H9 (cell line): ENCODE measurements around the gene WNT6. TPM values are rescaled to one million over a fixed set of nuclear protein-coding genes. Genes with fewer than 3 reads are reported as not detected.

Experiments
- DNase-seq: peaks from one replicate; pipeline ENCODE4 v3.0.0-alpha.2; 2017
- H2AFZ ChIP-seq: one replicate; pipeline ENCODE4 v1.6.1; 2013; ENCODE audit warnings: mild to moderate bottlenecking, low read length, control low read depth, moderate library complexity
- H2AK5ac ChIP-seq: 2 replicates; pipeline ENCODE4 v1.6.1; 2013; ENCODE audit warnings: low read length, control low read depth, mixed read lengths; ENCODE audit not compliant: insufficient read length
- H2BK120ac ChIP-seq: one replicate; pipeline ENCODE4 v1.6.1; 2013; ENCODE audit warnings: low read depth, mild to moderate bottlenecking, low read length, control low read depth, inconsistent platforms; ENCODE audit not compliant: poor library complexity, severe bottlenecking
- H2BK12ac ChIP-seq: 2 replicates; pipeline ENCODE4 v1.6.1; 2013; ENCODE audit warnings: low read length, control low read depth, mixed read lengths, low read depth; ENCODE audit not compliant: insufficient read length
- H2BK15ac ChIP-seq: 2 replicates; pipeline ENCODE4 v1.6.1; 2013; ENCODE audit warnings: low read depth, low read length, control low read depth
- H2BK20ac ChIP-seq: one replicate; pipeline ENCODE4 v1.6.1; 2013; ENCODE audit warnings: low read depth, mild to moderate bottlenecking, low read length, control low read depth, inconsistent platforms; ENCODE audit not compliant: poor library complexity, severe bottlenecking
- H2BK5ac ChIP-seq: 2 replicates; pipeline ENCODE4 v1.6.1; 2013; ENCODE audit warnings: low read length, control low read depth, mixed read lengths; ENCODE audit not compliant: insufficient read length
- H3K14ac ChIP-seq: 2 replicates; pipeline ENCODE4 v1.6.1; 2013; ENCODE audit warnings: low read length, control low read depth; ENCODE audit not compliant: insufficient read depth
- H3K18ac ChIP-seq: 2 replicates; pipeline ENCODE4 v1.6.1; 2013; ENCODE audit warnings: low read depth, mild to moderate bottlenecking, mixed read lengths, low read length, control low read depth; ENCODE audit not compliant: insufficient read length
- H3K23ac ChIP-seq: 2 replicates; pipeline ENCODE4 v1.6.1; 2013; ENCODE audit warnings: low read length, control low read depth, mixed read lengths, low read depth; ENCODE audit not compliant: insufficient read length
- H3K23me2 ChIP-seq: 2 replicates; pipeline ENCODE4 v1.6.1; 2013; ENCODE audit warnings: low read depth, mild to moderate bottlenecking, mixed read lengths, low read length, control low read depth; ENCODE audit not compliant: insufficient read length, poor library complexity, severe bottlenecking
- H3K27ac ChIP-seq: 2 replicates; pipeline ENCODE4 v1.5.1; 2013; ENCODE audit warnings: low read length, control low read depth, mixed read lengths, low read depth; ENCODE audit not compliant: insufficient read length
- H3K27me3 ChIP-seq: 2 replicates; pipeline ENCODE4 v1.6.1; 2013; ENCODE audit warnings: low read length, control low read depth, inconsistent platforms; ENCODE audit not compliant: insufficient read depth
- H3K4ac ChIP-seq: 2 replicates; pipeline ENCODE4 v1.6.1; 2013; ENCODE audit warnings: low read depth, mild to moderate bottlenecking, control low read depth, inconsistent platforms, low read length, moderate library complexity
- H3K4me1 ChIP-seq: 2 replicates; pipeline ENCODE4 v1.6.1; 2013; ENCODE audit warnings: low read length, control low read depth, inconsistent platforms; ENCODE audit not compliant: insufficient read depth
- H3K4me2 ChIP-seq: 2 replicates; pipeline ENCODE4 v1.6.1; 2013; ENCODE audit warnings: low read length, control low read depth, mixed read lengths; ENCODE audit not compliant: insufficient read length, insufficient read depth
- H3K56ac ChIP-seq: 2 replicates; pipeline ENCODE4 v1.6.1; 2013; ENCODE audit warnings: low read depth, mild to moderate bottlenecking, mixed read lengths, low read length, control low read depth; ENCODE audit not compliant: insufficient read length
- H3K79me1 ChIP-seq: 2 replicates; pipeline ENCODE4 v1.6.1; 2013; ENCODE audit warnings: low read depth, mild to moderate bottlenecking, moderate library complexity, low read length, control low read depth, inconsistent platforms; ENCODE audit not compliant: insufficient read depth, poor library complexity, severe bottlenecking
- H3K79me2 ChIP-seq: 2 replicates; pipeline ENCODE4 v1.6.1; 2013; ENCODE audit warnings: low read length, control low read depth, inconsistent platforms; ENCODE audit not compliant: insufficient read depth
- H3K9ac ChIP-seq: 2 replicates; pipeline ENCODE4 v1.6.1; 2013; ENCODE audit warnings: low read length, control low read depth, mixed read lengths; ENCODE audit not compliant: insufficient read length; ENCODE audit errors: extremely low read depth
- H3K9me3 ChIP-seq: one replicate; pipeline ENCODE4 v1.6.1; 2013; ENCODE audit warnings: low read depth, low read length, inconsistent platforms; ENCODE audit not compliant: control insufficient read depth
- H3T11ph ChIP-seq: one replicate; pipeline ENCODE4 v1.6.1; 2013; ENCODE audit warnings: mild to moderate bottlenecking, low read length, control low read depth, inconsistent platforms
- H4K20me1 ChIP-seq: one replicate; pipeline ENCODE4 v1.6.1; 2013; ENCODE audit not compliant: control insufficient read depth, insufficient read length, insufficient read depth
- H4K5ac ChIP-seq: 2 replicates; pipeline ENCODE4 v1.6.1; 2013; ENCODE audit warnings: low read depth, mild to moderate bottlenecking, mixed read lengths, low read length, control low read depth; ENCODE audit not compliant: insufficient read length
- H4K8ac ChIP-seq: replicated peaks from 2 replicates; pipeline ENCODE4 v1.6.1; 2013; ENCODE audit warnings: low read length, control low read depth, mixed read lengths, low read depth; ENCODE audit not compliant: insufficient read length
- H4K91ac ChIP-seq: 2 replicates; pipeline ENCODE4 v1.6.1; 2013; ENCODE audit warnings: low read depth, mild to moderate bottlenecking, moderate library complexity, mixed read lengths, low read length, control low read depth; ENCODE audit not compliant: insufficient read length
- H3K27ac Mint-ChIP-seq, 3 experiments: 2 replicates in 2 of 3; 3 replicates in 1 of 3; pipeline ENCODE4 v1.8.0; 2020 to 2021; ENCODE audit warnings: mixed read lengths in 3 of 3, mild to moderate bottlenecking in 1 of 3, moderate library complexity in 1 of 3
- H3K27me3 Mint-ChIP-seq: 2 replicates; pipeline ENCODE4 v1.8.0; 2021; ENCODE audit warnings: low read depth, mild to moderate bottlenecking, moderate library complexity, mixed read lengths
- H3K36me3 Mint-ChIP-seq, 3 experiments: 2 replicates in 2 of 3; 3 replicates in 1 of 3; pipeline ENCODE4 v1.8.0; 2020 to 2021; ENCODE audit warnings: low read depth in 3 of 3, mixed read lengths in 3 of 3; ENCODE audit not compliant: insufficient read depth in 1 of 3
- H3K4me1 Mint-ChIP-seq, 2 experiments: 2 replicates each; pipeline ENCODE4 v1.8.0; 2020; ENCODE audit warnings: mixed read lengths in 2 of 2
- H3K4me3 Mint-ChIP-seq, 2 experiments: 2 replicates in 1 of 2; 3 replicates in 1 of 2; pipeline ENCODE4 v1.8.0; 2020 to 2021; ENCODE audit warnings: mild to moderate bottlenecking in 2 of 2, mixed read lengths in 2 of 2, moderate library complexity in 1 of 2
- H3K9me3 Mint-ChIP-seq, 2 experiments: 2 replicates in 1 of 2; 3 replicates in 1 of 2; pipeline ENCODE4 v1.8.0; 2020; ENCODE audit warnings: mild to moderate bottlenecking in 2 of 2, mixed read lengths in 2 of 2, moderate library complexity in 1 of 2
- WGBS: extraction: QIAGEN DNeasy Blood & Tissue Kit; methylation state at CpG from one replicate; pipeline ENCODE4 v1.1.7; 2013; ENCODE audit warnings: missing lambda C conversion rate, low lambda C conversion rate, mixed read lengths; ENCODE audit not compliant: insufficient read length; ENCODE audit errors: extremely low coverage; 5-methylcytosine and 5-hydroxymethylcytosine counted together
- total RNA-seq: library from RNA; stranded (reverse); gene quantifications from 2 replicates; pipeline ENCODE4 v1.2.1, GENCODE V29; 2021
- TF ChIP-seq, protein P1 (sequence below): fragments of 200-600 bp; sonication (generic); conservative IDR thresholded peaks from 3 replicates; pipeline ENCODE4 v1.8.0; 2021; ENCODE audit warnings: antibody characterized with exemption, mild to moderate bottlenecking

Gene WNT6
- total RNA-seq, 1 experiment from 2014 or later, result not detected

DNA sequence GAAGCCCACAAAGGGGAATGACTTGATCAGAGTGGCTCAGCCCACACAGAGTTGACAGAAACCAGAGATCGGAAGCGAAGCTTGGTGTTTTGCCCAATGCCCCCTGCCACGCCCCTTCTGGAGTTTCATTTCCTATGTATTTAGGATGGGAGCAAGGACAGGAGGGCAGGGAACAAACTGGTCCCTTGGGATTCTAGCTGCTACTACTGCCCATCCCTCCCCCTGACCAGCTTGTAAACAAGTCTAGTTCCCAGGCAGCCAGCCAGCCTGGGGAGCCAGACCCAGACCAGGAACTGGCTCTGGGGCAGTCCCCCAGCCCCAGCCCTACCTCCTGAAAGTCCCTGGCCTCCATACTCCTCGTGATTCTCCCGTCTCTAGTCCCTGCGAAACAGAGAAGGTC lies 8.3 kb downstream of the WNT6 start:
- no peak overlapping the region for H3K9ac ChIP-seq
- H3K18ac ChIP-seq, result no peak overlapping the region
- no peak overlapping the region for H3K27ac ChIP-seq
- H3K23me2 ChIP-seq, result peaks cover 2% of the 10 kb centered on the region
- Mint-ChIP-seq H3K27me3 (peaks cover 95% of the 10 kb centered on the region), H3K27ac (no peak overlapping the region), H3K36me3 (no peaks in the 10 kb centered on the region; a peak in 1 of 7 replicates), H3K4me1 (peaks cover 5 to 14% of the 10 kb centered on the region in 2 experiments), H3K4me3 (peak overlapping the region in 1 of 2 experiments; percentile 16; a peak in 1 of 5 replicates), H3K9me3 (peaks cover 0 to 3% of the 10 kb centered on the region in 2 experiments; a peak in 4 of 5 replicates)
- no peak overlapping the region for H2BK15ac ChIP-seq
- H3K56ac ChIP-seq, result no peak overlapping the region
- no peak overlapping the region for H3K4me2 ChIP-seq
- no peak overlapping the region for H2AFZ ChIP-seq
- H3T11ph ChIP-seq, result no peak overlapping the region
- no peak overlapping the region for H3K4ac ChIP-seq
- no peaks in the 10 kb centered on the region for H4K20me1 ChIP-seq
- no peak overlapping the region for H2BK120ac ChIP-seq
- H3K14ac ChIP-seq, result no peak overlapping the region
- no CpG with 5 or more reads among the region's 6 CpGs for WGBS
- H4K8ac ChIP-seq, result no peak overlapping the region
- no peak overlapping the region for H2BK20ac ChIP-seq
- no peak for DNase-seq
- no peaks in the 10 kb centered on the region for H3K79me2 ChIP-seq
- no peaks in the 10 kb centered on the region for H3K4me1 ChIP-seq
- H2BK12ac ChIP-seq, result no peak overlapping the region
- no peak overlapping the region for H2AK5ac ChIP-seq
- no peaks in the 10 kb centered on the region for H3K9me3 ChIP-seq
- H4K5ac ChIP-seq, result no peak overlapping the region
- H3K79me1 ChIP-seq, result no peaks in the 10 kb centered on the region
- no peak overlapping the region for H3K23ac ChIP-seq
- H4K91ac ChIP-seq, result no peak overlapping the region
- TF ChIP-seq, protein P1, sequence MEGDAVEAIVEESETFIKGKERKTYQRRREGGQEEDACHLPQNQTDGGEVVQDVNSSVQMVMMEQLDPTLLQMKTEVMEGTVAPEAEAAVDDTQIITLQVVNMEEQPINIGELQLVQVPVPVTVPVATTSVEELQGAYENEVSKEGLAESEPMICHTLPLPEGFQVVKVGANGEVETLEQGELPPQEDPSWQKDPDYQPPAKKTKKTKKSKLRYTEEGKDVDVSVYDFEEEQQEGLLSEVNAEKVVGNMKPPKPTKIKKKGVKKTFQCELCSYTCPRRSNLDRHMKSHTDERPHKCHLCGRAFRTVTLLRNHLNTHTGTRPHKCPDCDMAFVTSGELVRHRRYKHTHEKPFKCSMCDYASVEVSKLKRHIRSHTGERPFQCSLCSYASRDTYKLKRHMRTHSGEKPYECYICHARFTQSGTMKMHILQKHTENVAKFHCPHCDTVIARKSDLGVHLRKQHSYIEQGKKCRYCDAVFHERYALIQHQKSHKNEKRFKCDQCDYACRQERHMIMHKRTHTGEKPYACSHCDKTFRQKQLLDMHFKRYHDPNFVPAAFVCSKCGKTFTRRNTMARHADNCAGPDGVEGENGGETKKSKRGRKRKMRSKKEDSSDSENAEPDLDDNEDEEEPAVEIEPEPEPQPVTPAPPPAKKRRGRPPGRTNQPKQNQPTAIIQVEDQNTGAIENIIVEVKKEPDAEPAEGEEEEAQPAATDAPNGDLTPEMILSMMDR, result no peak
- peaks cover 75% of the 10 kb centered on the region for H3K27me3 ChIP-seq
- no peak overlapping the region for H2BK5ac ChIP-seq
